Ureter (tissue), 1 donor: ENCODE data around the gene RABEP2. TPM values are rescaled to one million over a fixed set of nuclear protein-coding genes. Genes with fewer than 3 reads are reported as not detected.

Source experiments
- total RNA-seq: library from RNA; stranded (reverse); gene quantifications from one replicate; pipeline ENCODE4 v1.2.4, GENCODE V29; 2023
- donor health status: DM: yes; HTN: yes; CAD: no.

The RABEP2 gene
- total RNA-seq, 1 donor from 2014 or later, result 26.5 TPM

Other genes starting within 250 kb of the RABEP2 start
- gene EIF3C, start 213.8 kb downstream of the RABEP2 start, total RNA-seq, result 435 TPM
- gene NPIPB9, start 173.5 kb downstream of the RABEP2 start, total RNA-seq, result 5.8 TPM
- gene ATXN2L, start 102.2 kb downstream of the RABEP2 start, total RNA-seq, result 162 TPM
- gene TUFM, start 78.9 kb downstream of the RABEP2 start, total RNA-seq, result 150 TPM
- 55.5 TPM for gene SH2B1, start 61.4 kb downstream of the RABEP2 start, total RNA-seq
- gene ATP2A1, start 46.8 kb downstream of the RABEP2 start, total RNA-seq, result 0.75 TPM
- gene CD19, start 6.7 kb upstream of the RABEP2 start, total RNA-seq, result not detected
- gene NFATC2IP, start 25.7 kb upstream of the RABEP2 start, total RNA-seq, result 43.2 TPM
- gene SPNS1, start 49.5 kb upstream of the RABEP2 start, total RNA-seq, result 23.9 TPM
- 11.9 TPM for gene LAT, start 59.8 kb upstream of the RABEP2 start, total RNA-seq